ENCODE data around the gene CCDC154.

CCDC154 gene

GRCh38 chr16:1458336-1458976 is 14.1 kb upstream of the CCDC154 start:
- DNase-seq (ENCODE audit: insufficient read length, low spot score) (no peak), FAIRE-seq (no peak)
- no peak for TF ChIP-seq CTCF (IDR thresholded peaks at IDR 0.05; ENCODE audit: insufficient read depth, missing control alignments)

- FAIRE-seq (no peak), DNase-seq (ENCODE audit: insufficient read length, low spot score) (no peak)
- no peak for TF ChIP-seq CTCF (IDR thresholded peaks at IDR 0.05; ENCODE audit: insufficient read depth, missing control alignments)
Observed at GRCh38 chr16:1457489-1458245, 13.3 kb upstream of the CCDC154 start.

- FAIRE-seq, result no peak
- TF ChIP-seq CTCF (IDR thresholded peaks at IDR 0.05; ENCODE audit: insufficient read depth, missing control alignments), result no peak
- DNase-seq (ENCODE audit: insufficient read length, low spot score), result no peak
Observed at GRCh38 chr16:1456951-1457350, 12.6 kb upstream of the CCDC154 start.

- TF ChIP-seq CTCF (IDR thresholded peaks at IDR 0.05; ENCODE audit: insufficient read depth, missing control alignments), result no peak
- no peak for DNase-seq (ENCODE audit: insufficient read length, low spot score)
- no peak for FAIRE-seq
Observed at GRCh38 chr16:1455190-1456171, 11.1 kb upstream of the CCDC154 start.

- FAIRE-seq (no peak), DNase-seq (ENCODE audit: insufficient read length, low spot score) (no peak)
- TF ChIP-seq CTCF (IDR thresholded peaks at IDR 0.05; ENCODE audit: insufficient read depth, missing control alignments), result no peak
Observed at GRCh38 chr16:1454561-1454960, 10.2 kb upstream of the CCDC154 start.

- DNase-seq (ENCODE audit: insufficient read length, low spot score), result no peak
- no peak for TF ChIP-seq CTCF (IDR thresholded peaks at IDR 0.05; ENCODE audit: insufficient read depth, missing control alignments)
- no peak for FAIRE-seq
Observed at GRCh38 chr16:1453316-1453715, 9.0 kb upstream of the CCDC154 start.

All from D721Med (cell line).